ENCODE measurements around the gene LPP.

LPP gene

DNA sequence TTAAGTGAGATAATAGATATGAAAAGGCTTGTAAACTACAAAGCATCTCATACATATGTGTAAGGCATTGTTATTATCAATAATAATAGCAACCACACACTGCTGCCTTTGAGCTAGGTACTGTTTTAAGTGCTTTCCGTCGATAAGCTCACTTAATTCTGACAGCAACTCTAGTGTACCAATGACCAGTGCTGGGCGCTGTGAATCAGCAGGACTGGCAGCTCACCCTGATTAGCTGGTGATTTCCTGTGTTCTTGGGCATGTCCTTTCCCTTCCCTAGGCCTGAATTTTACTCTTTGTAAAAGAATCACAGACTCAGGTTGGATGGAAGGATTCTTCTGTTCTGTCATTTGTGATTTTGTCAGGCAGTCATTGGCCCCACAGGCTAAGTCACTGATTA is 215.6 kb downstream of the LPP start:
- no peak overlapping the region for H2AFZ ChIP-seq (ENCODE audit: low read length)
- no peak overlapping the region for H3K27ac ChIP-seq (ENCODE audit: low read depth, low read length, poor library complexity, severe bottlenecking)
- H3K4me3 ChIP-seq (ENCODE audit: low read depth, low read length, poor library complexity, severe bottlenecking): no peak overlapping the region
- H3K9me3 ChIP-seq (ENCODE audit: low read length): no peaks in the 10 kb centered on the region
- H3K9ac ChIP-seq (ENCODE audit: low read length): no peak overlapping the region
- H3K9me2 ChIP-seq (ENCODE audit: low read depth, low read length): no peaks in the 10 kb centered on the region
- no peak overlapping the region for H3K4me2 ChIP-seq (ENCODE audit: low read length)
- H3K27me3 ChIP-seq (ENCODE audit: insufficient read depth, low read length): no peaks in the 10 kb centered on the region
- H3K36me3 ChIP-seq (ENCODE audit: insufficient read depth, low read length): no peaks in the 10 kb centered on the region
- TF ChIP-seq EZH2 (IDR thresholded peaks at IDR 0.05; ENCODE audit: borderline replicate concordance, low read length): no peak
- TF ChIP-seq, protein P1, sequence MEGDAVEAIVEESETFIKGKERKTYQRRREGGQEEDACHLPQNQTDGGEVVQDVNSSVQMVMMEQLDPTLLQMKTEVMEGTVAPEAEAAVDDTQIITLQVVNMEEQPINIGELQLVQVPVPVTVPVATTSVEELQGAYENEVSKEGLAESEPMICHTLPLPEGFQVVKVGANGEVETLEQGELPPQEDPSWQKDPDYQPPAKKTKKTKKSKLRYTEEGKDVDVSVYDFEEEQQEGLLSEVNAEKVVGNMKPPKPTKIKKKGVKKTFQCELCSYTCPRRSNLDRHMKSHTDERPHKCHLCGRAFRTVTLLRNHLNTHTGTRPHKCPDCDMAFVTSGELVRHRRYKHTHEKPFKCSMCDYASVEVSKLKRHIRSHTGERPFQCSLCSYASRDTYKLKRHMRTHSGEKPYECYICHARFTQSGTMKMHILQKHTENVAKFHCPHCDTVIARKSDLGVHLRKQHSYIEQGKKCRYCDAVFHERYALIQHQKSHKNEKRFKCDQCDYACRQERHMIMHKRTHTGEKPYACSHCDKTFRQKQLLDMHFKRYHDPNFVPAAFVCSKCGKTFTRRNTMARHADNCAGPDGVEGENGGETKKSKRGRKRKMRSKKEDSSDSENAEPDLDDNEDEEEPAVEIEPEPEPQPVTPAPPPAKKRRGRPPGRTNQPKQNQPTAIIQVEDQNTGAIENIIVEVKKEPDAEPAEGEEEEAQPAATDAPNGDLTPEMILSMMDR (IDR thresholded peaks at IDR 0.05; ENCODE audit: low read length): no peak
- H3F3A ChIP-seq (ENCODE audit: insufficient read depth, low read length): no peaks in the 10 kb centered on the region
- H3K79me2 ChIP-seq (ENCODE audit: insufficient read depth, low read length): no peaks in the 10 kb centered on the region
- no peaks in the 10 kb centered on the region for H4K20me1 ChIP-seq (ENCODE audit: insufficient read depth, low read length)
- H3K4me1 ChIP-seq (ENCODE audit: insufficient read depth, low read length, severe bottlenecking): peaks cover 3% of the 10 kb centered on the region

DNA sequence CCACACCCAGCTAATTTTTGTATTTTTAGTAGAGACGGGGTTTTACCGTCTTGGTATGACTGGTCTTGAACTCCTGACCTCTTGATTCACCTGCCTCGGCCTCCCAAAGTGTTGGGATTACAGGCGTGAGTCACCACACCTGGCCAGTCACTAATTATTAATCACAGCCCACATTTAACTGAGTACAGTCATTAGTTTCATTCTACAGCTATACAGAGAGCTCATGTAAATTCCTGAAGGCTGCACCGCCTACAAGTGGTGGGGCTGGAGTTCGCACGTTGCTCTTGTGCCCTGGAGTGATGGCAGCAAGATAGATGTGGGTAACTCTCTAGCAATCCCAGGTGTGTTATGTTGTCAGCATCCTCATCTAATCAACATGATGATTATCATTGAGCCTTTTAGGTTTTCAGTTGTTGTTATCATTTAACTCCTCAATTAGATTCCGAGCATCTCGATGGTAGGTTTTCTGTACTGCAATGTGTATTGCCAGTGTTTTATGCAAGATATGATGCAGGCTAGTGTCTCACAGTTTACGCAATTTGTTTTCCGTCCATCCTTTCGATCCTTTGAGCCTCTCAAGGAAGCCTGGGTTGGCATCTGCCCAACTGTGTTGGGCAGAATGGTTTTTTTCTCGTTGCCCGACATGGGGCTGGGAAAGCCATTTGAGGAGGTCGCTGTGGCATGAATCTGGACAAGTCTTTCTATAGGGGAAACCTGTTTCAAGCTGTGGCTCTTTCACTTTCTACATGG is 216.3 kb downstream of the LPP start:
- H3K9ac ChIP-seq (ENCODE audit: low read length): no peak overlapping the region
- no peaks in the 10 kb centered on the region for H3K9me3 ChIP-seq (ENCODE audit: low read length)
- H3K27me3 ChIP-seq (ENCODE audit: insufficient read depth, low read length): no peaks in the 10 kb centered on the region
- H3F3A ChIP-seq (ENCODE audit: insufficient read depth, low read length): no peaks in the 10 kb centered on the region
- H3K4me1 ChIP-seq (ENCODE audit: insufficient read depth, low read length, severe bottlenecking): peaks cover 3% of the 10 kb centered on the region
- H3K9me2 ChIP-seq (ENCODE audit: low read depth, low read length): no peaks in the 10 kb centered on the region
- H3K4me2 ChIP-seq (ENCODE audit: low read length): no peak overlapping the region
- no peaks in the 10 kb centered on the region for H3K79me2 ChIP-seq (ENCODE audit: insufficient read depth, low read length)
- no peak overlapping the region for H3K27ac ChIP-seq (ENCODE audit: low read depth, low read length, poor library complexity, severe bottlenecking)
- H3K4me3 ChIP-seq (ENCODE audit: low read depth, low read length, poor library complexity, severe bottlenecking): no peak overlapping the region
- H3K36me3 ChIP-seq (ENCODE audit: insufficient read depth, low read length): no peaks in the 10 kb centered on the region
- TF ChIP-seq, protein P1 (IDR thresholded peaks at IDR 0.05; ENCODE audit: low read length): no peak
- TF ChIP-seq EZH2 (IDR thresholded peaks at IDR 0.05; ENCODE audit: borderline replicate concordance, low read length): no peak
- H2AFZ ChIP-seq (ENCODE audit: low read length): no peak overlapping the region
- no peaks in the 10 kb centered on the region for H4K20me1 ChIP-seq (ENCODE audit: insufficient read depth, low read length)

- H3K9ac ChIP-seq (ENCODE audit: low read length): no peak overlapping the region
- H3K9me3 ChIP-seq (ENCODE audit: low read length): no peaks in the 10 kb centered on the region
- no peak overlapping the region for H3K4me3 ChIP-seq (ENCODE audit: low read depth, low read length, poor library complexity, severe bottlenecking)
- no peak overlapping the region for H3K4me2 ChIP-seq (ENCODE audit: low read length)
- no peak overlapping the region for H2AFZ ChIP-seq (ENCODE audit: low read length)
- H4K20me1 ChIP-seq (ENCODE audit: insufficient read depth, low read length): no peaks in the 10 kb centered on the region
- H3K36me3 ChIP-seq (ENCODE audit: insufficient read depth, low read length): no peaks in the 10 kb centered on the region
- H3K27ac ChIP-seq (ENCODE audit: low read depth, low read length, poor library complexity, severe bottlenecking): no peak overlapping the region
- TF ChIP-seq EZH2 (IDR thresholded peaks at IDR 0.05; ENCODE audit: borderline replicate concordance, low read length): no peak
- TF ChIP-seq, protein P1 (IDR thresholded peaks at IDR 0.05; ENCODE audit: low read length): no peak
- H3K27me3 ChIP-seq (ENCODE audit: insufficient read depth, low read length): no peaks in the 10 kb centered on the region
- H3F3A ChIP-seq (ENCODE audit: insufficient read depth, low read length): no peaks in the 10 kb centered on the region
- H3K79me2 ChIP-seq (ENCODE audit: insufficient read depth, low read length): no peaks in the 10 kb centered on the region
- H3K4me1 ChIP-seq (ENCODE audit: insufficient read depth, low read length, severe bottlenecking): no peaks in the 10 kb centered on the region
- H3K9me2 ChIP-seq (ENCODE audit: low read depth, low read length): no peaks in the 10 kb centered on the region
These were observed 224.8 kb downstream of the LPP start for GRCh38 chr3:188378786-188379185.
